ENCODE data around the gene EDRF1.

EDRF1 gene

DNA sequence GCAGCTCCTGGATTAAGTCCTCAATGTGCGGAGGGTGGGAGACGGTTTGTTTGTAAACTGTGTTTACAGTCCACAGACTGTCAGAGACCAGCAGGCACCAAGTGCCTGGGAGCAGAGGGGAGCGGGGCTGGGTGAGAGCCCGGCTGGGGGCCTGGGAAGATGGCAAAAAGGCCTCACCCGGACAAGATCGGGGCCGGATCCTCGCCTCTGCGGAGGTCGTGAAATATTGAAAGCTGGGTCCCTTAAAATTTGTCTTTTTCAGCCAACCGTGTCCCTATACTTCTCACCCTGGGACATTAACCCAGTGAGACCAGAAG lies 53.3 kb downstream of the EDRF1 start:
- Histone ChIP-seq H3K4me1 (no peaks in the 10 kb centered on the region), H2AFZ (no peak overlapping the region), H3K79me2 (no peaks in the 10 kb centered on the region), H3K27me3 (ENCODE audit: control insufficient read depth, insufficient read depth, low read length) (no peaks in the 10 kb centered on the region), H3K4me3 (ENCODE audit: low read depth, low read length) (no peak overlapping the region), H3K4me2 (ENCODE audit: low read length) (no peak overlapping the region), H3K27ac (no peak overlapping the region), H3K36me3 (ENCODE audit: control insufficient read depth, insufficient read depth, low read length) (no peaks in the 10 kb centered on the region), H3K9ac (no peak overlapping the region), H3K9me3 (ENCODE audit: control insufficient read depth, low read length) (no peaks in the 10 kb centered on the region)
- TF ChIP-seq, protein P1, sequence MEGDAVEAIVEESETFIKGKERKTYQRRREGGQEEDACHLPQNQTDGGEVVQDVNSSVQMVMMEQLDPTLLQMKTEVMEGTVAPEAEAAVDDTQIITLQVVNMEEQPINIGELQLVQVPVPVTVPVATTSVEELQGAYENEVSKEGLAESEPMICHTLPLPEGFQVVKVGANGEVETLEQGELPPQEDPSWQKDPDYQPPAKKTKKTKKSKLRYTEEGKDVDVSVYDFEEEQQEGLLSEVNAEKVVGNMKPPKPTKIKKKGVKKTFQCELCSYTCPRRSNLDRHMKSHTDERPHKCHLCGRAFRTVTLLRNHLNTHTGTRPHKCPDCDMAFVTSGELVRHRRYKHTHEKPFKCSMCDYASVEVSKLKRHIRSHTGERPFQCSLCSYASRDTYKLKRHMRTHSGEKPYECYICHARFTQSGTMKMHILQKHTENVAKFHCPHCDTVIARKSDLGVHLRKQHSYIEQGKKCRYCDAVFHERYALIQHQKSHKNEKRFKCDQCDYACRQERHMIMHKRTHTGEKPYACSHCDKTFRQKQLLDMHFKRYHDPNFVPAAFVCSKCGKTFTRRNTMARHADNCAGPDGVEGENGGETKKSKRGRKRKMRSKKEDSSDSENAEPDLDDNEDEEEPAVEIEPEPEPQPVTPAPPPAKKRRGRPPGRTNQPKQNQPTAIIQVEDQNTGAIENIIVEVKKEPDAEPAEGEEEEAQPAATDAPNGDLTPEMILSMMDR (IDR thresholded peaks at IDR 0.05) = no peak

DNA sequence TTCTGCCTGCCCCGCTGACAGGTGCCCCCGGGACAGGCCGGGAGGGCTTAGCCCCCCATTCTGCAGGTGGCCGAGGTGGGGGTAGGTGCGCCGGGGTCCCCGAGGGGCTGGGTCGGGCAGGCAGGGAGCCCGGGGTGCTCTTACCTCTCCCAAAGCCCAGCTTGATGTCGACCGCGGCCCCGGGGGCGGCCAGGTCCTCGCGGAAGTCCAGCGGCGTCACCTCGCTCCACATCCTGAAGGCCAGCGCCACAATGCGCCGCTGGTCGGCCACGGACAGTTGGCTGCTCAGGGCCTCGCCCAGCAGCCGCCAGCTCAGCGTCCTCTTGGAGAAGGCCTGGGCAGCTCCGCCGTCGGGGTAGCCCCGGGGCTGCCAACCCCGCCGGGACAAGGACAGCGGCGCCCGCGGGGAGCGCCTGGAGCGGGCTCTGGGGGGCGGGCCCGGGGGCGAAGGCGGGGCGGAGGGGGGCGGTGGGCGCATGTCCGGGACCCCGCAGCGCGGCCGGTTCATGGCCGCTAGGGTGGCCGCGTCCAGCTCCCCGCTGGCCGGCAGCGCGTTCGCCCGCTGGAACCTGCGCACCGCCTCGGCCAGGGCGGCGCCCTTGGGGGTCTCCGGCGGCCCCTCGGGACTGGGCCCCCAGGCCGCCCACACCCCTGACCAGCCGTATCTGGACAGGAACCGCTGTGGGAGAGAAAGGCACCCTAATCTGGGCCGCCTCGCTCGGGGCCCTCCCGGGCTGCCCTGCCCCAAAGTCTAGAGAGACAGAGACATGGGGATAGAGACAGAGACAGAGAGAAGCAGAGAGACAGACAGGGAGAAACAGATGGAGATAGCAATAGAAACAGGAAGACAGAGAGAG lies 54.4 kb downstream of the EDRF1 start:
- Histone ChIP-seq H3K9me3 (ENCODE audit: control insufficient read depth, low read length) (no peaks in the 10 kb centered on the region), H3K27ac (no peak overlapping the region), H3K36me3 (ENCODE audit: control insufficient read depth, insufficient read depth, low read length) (no peaks in the 10 kb centered on the region), H3K79me2 (no peaks in the 10 kb centered on the region), H2AFZ (no peak overlapping the region), H3K27me3 (ENCODE audit: control insufficient read depth, insufficient read depth, low read length) (no peaks in the 10 kb centered on the region), H3K4me3 (ENCODE audit: low read depth, low read length) (no peak overlapping the region), H3K4me1 (no peaks in the 10 kb centered on the region), H3K4me2 (ENCODE audit: low read length) (no peak overlapping the region), H3K9ac (no peak overlapping the region)
- TF ChIP-seq, protein P1 (IDR thresholded peaks at IDR 0.05) = no peak

DNA sequence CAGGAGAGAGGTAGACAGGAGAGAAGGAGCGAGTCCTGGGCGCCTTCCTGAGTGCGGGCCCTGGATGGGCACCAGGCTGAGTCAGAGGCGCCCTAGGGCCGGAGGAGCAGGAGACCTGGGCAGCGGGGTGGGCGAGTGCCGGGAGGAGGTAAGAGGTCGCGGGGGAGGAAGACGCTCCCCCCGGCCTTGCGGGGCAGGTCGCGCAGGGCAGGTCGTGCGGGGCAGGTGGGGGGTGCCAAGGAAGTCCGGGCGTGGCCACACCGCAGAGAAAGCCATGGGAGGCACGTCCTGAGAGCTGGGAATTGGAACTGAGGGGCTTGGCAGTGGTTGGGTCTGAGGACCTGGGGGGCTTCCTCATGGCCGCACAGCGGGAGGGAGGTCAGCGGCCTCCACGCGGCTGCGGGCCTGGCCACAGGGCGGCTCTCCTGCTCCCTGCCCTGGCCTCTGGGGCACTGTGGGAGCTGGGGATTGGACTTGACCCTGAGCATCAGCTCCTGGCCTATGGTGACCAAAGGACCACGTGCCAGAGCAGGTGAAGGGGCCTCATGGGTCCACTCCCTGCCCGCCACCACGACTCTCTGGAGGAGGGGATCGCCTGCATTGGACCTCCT lies 55.2 kb downstream of the EDRF1 start:
- no peaks in the 10 kb centered on the region for H3K36me3 ChIP-seq (ENCODE audit: control insufficient read depth, insufficient read depth, low read length)
- no peak overlapping the region for H3K27ac ChIP-seq
- H2AFZ ChIP-seq = no peak overlapping the region
- TF ChIP-seq, protein P1 (IDR thresholded peaks at IDR 0.05) = no peak
- H3K4me1 ChIP-seq = no peaks in the 10 kb centered on the region
- no peak overlapping the region for H3K9ac ChIP-seq
- H3K9me3 ChIP-seq (ENCODE audit: control insufficient read depth, low read length) = no peaks in the 10 kb centered on the region
- no peaks in the 10 kb centered on the region for H3K79me2 ChIP-seq
- no peaks in the 10 kb centered on the region for H3K27me3 ChIP-seq (ENCODE audit: control insufficient read depth, insufficient read depth, low read length)
- no peak overlapping the region for H3K4me2 ChIP-seq (ENCODE audit: low read length)
- H3K4me3 ChIP-seq (ENCODE audit: low read depth, low read length) = no peak overlapping the region

DNA sequence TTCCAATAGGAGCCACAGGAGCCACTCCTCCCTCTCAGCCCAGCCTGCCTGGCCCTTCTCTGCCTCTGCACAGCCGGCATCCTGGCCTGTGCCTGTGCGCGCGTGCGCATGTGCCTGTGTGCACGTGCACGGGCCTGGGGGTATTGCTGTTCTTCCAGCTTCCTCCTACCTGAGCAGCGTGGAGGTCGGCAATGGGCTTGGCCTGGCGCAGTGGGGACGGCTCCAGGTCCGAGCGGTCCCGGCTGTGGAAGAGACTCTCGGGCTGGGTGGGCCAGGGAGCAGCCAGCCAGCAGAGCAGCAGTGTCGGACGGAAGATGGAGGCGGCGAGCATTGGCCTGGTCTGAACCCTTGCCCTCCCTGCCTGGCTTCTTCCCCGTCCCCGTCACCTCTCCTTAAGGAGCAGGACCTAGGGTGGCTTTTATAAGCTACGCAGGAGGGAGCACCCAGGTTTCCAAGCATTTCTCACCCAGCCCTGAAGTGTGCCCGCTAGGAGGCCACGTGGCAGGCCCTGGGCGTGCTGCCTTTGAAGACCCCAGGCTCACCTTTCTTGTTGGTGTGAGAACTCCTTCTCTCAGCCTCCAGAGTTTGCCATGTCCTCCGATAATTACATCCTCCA lies 56.1 kb downstream of the EDRF1 start, which contains the start of gene MMP21:
Gene MMP21 (minus strand): TSS at position 331 of the 616 bp plus-strand sequence. CDS start 0 bp downstream, at position 331.
- no peaks in the 10 kb centered on the region for H3K36me3 ChIP-seq (ENCODE audit: control insufficient read depth, insufficient read depth, low read length)
- H3K9me3 ChIP-seq (ENCODE audit: control insufficient read depth, low read length) = no peaks in the 10 kb centered on the region

More for the DNA sequence above, 56.1 kb downstream of the EDRF1 start, which contains the start of gene MMP21:
- H3K4me3 ChIP-seq (ENCODE audit: low read depth, low read length) = no peak within 1 kb of the TSS
- TF ChIP-seq, protein P1 (IDR thresholded peaks at IDR 0.05) = no peak
- no peak within 1 kb of the TSS for H2AFZ ChIP-seq
- H3K27me3 ChIP-seq (ENCODE audit: control insufficient read depth, insufficient read depth, low read length) = no peaks in the 10 kb centered on the region
- no peak within 1 kb of the TSS for H3K4me2 ChIP-seq (ENCODE audit: low read length)
- H3K27ac ChIP-seq = no peak within 1 kb of the TSS
- no peaks in the 10 kb centered on the region for H3K4me1 ChIP-seq
- no peaks in the 10 kb centered on the region for H3K79me2 ChIP-seq
- no peak within 1 kb of the TSS for H3K9ac ChIP-seq
